PC-9 (cell line): Measurements from ENCODE around the gene THBD. TPM values are rescaled to one million over a fixed set of nuclear protein-coding genes. Genes with fewer than 3 reads are reported as not detected.
"Not testable (repeated sequence)": the region's sequence is repeated elsewhere in the genome, so short reads cannot be mapped to it uniquely, and the experiment has no call there.

Experiments
- BruUV-seq: library from RNA; stranded (reverse); fragments of 400-500 nt; replicated peaks from 2 replicates; lab custom pipeline; 2021; lab: Mats Ljungman, UMichigan
- CTCF ChIA-PET: fragments of 300-600 bp; sonication (Branson Sonifier 250); formaldehyde crosslinking; loops from one replicate; lab custom pipeline; 2022; ENCODE audit warnings: antibody characterized with exemption; lab: Charles Lee
- POLR2A ChIA-PET: fragments of 300-600 bp; sonication (Branson Sonifier 250); formaldehyde crosslinking; loops from one replicate; lab custom pipeline; 2022; ENCODE audit warnings: antibody characterized with exemption; ENCODE audit not compliant: unreplicated experiment; lab: Charles Lee
- DNase-seq, 2 experiments: peaks; one replicate each; pipeline versions ENCODE4 v3.0.0 to v3.0.0-alpha.2; 2015 to 2022; ENCODE audit warnings: mixed read lengths in 1 of 2
- H2AFZ ChIP-seq: fragments of 200-600 bp; sonication (generic); 2 replicates; pipeline ENCODE4 v1.8.1; 2017; ENCODE audit warnings: antibody characterized with exemption
- H3F3A ChIP-seq: fragments of 200-600 bp; sonication (generic); 2 replicates; pipeline ENCODE4 v1.8.1; 2017; ENCODE audit warnings: antibody characterized with exemption, mild to moderate bottlenecking, low read depth; ENCODE audit not compliant: insufficient read depth
- H3K27ac ChIP-seq: fragments of 200-600 bp; sonication (generic); 2 replicates; pipeline ENCODE4 v1.6.1; 2016; ENCODE audit warnings: mixed run types
- H3K27me3 ChIP-seq: fragments of 200-600 bp; sonication (generic); 2 replicates; pipeline ENCODE4 v1.6.1; 2016; ENCODE audit warnings: low read depth, mixed run types; ENCODE audit not compliant: insufficient read depth
- H3K36me3 ChIP-seq: fragments of 200-600 bp; sonication (generic); 2 replicates; pipeline ENCODE4 v1.6.1; 2016; ENCODE audit warnings: low read depth, mixed run types
- H3K4me1 ChIP-seq: fragments of 200-600 bp; sonication (generic); replicated peaks from 2 replicates; pipeline ENCODE4 v1.6.1; 2016; ENCODE audit warnings: mixed run types; ENCODE audit not compliant: insufficient read depth
- H3K4me2 ChIP-seq: fragments of 200-600 bp; sonication (generic); 2 replicates; pipeline ENCODE4 v1.6.1; 2017; ENCODE audit warnings: mixed run types
- H3K4me3 ChIP-seq: fragments of 200-600 bp; sonication (generic); 2 replicates; pipeline ENCODE4 v1.6.1; 2016; ENCODE audit warnings: mixed run types
- H3K79me2 ChIP-seq: fragments of 200-600 bp; sonication (generic); 2 replicates; pipeline ENCODE4 v1.6.1; 2017; ENCODE audit warnings: low read depth, mixed run types
- H3K9me2 ChIP-seq: fragments of 200-600 bp; sonication (generic); 2 replicates; pipeline ENCODE4 v1.8.1; 2017; ENCODE audit warnings: mild to moderate bottlenecking; ENCODE audit not compliant: insufficient read depth
- H3K9me3 ChIP-seq: fragments of 200-600 bp; sonication (generic); 2 replicates; pipeline ENCODE4 v1.8.1; 2016; ENCODE audit warnings: low read depth; ENCODE audit not compliant: insufficient read depth
- H4K20me1 ChIP-seq: fragments of 200-600 bp; sonication (generic); 2 replicates; pipeline ENCODE4 v1.8.1; 2017; ENCODE audit not compliant: insufficient read depth
- CTCF ChIP-seq: fragments of 200-600 bp; sonication (generic); conservative IDR thresholded peaks from 2 replicates; pipeline ENCODE4 v1.6.1; 2017; ENCODE audit warnings: mixed run types, antibody characterized with exemption, mild to moderate bottlenecking, moderate library complexity
- EZH2 ChIP-seq: fragments of 200-600 bp; sonication (generic); IDR thresholded peaks from 2 replicates; pipeline ENCODE4 v1.8.0; 2017; ENCODE audit warnings: antibody characterized with exemption, low read depth
- intact Hi-C: fragments of 100-400 bp; cut with micrococcal nuclease; formaldehyde crosslinking; loops from one replicate; pipeline ENCODE4 v1.10.0; 2022; ENCODE audit not compliant: unreplicated experiment
- total RNA-seq: library from RNA; stranded (reverse); gene quantifications from 2 replicates; pipeline ENCODE4 v1.2.3, GENCODE V29; 2021

The THBD gene
- total RNA-seq, 1 experiment from 2014 or later, result 1.7 TPM

- DNase-seq, result no peak
- Histone ChIP-seq H3K4me2 (no peak overlapping the region), H3K9me3 (no peaks in the 10 kb centered on the region), H3K27me3 (peaks cover 14% of the 10 kb centered on the region; the same call in 1 of the 2 replicates), H3K79me2 (no peaks in the 10 kb centered on the region), H3K27ac (no peak overlapping the region), H3F3A (no peaks in the 10 kb centered on the region), H4K20me1 (no peaks in the 10 kb centered on the region), H2AFZ (no peak overlapping the region), H3K4me3 (no peak overlapping the region), H3K4me1 (peaks cover 9% of the 10 kb centered on the region), H3K36me3 (no peaks in the 10 kb centered on the region), H3K9me2 (no peaks in the 10 kb centered on the region)
- intact Hi-C loops, result no loop called here
- ChIA-PET POLR2A (no interaction called here), CTCF (no interaction called here)
- BruUV-seq, result no TSS peak
- TF ChIP-seq EZH2 (no peak), CTCF (no peak)
Measured at GRCh38 chr20:23027721-23028120, 21.8 kb downstream of the THBD start.

GRCh38 chr20:23025503-23025902 lies 24.0 kb downstream of the THBD start:
- POLR2A ChIA-PET, DNase-seq, H4K20me1 ChIP-seq, CTCF ChIA-PET, H3K27ac ChIP-seq, H2AFZ ChIP-seq, H3K27me3 ChIP-seq, H3K4me2 ChIP-seq, H3K79me2 ChIP-seq, H3F3A ChIP-seq, H3K9me2 ChIP-seq, intact Hi-C loops, BruUV-seq, H3K36me3 ChIP-seq, H3K9me3 ChIP-seq, H3K4me3 ChIP-seq: not testable (repeated sequence)
- H3K4me1 ChIP-seq, result peaks cover 11% of the 10 kb centered on the region

GRCh38 chr20:23024701-23025100 lies 24.8 kb downstream of the THBD start:
- Histone ChIP-seq H3K9me3 (no peaks in the 10 kb centered on the region), H2AFZ (no peak overlapping the region), H3K9me2 (no peaks in the 10 kb centered on the region), H3K36me3 (no peaks in the 10 kb centered on the region), H3K4me2 (no peak overlapping the region), H3K27me3 (peaks cover 10% of the 10 kb centered on the region; the same call in 1 of the 2 replicates), H3K4me1 (peaks cover 11% of the 10 kb centered on the region), H3K27ac (no peak overlapping the region), H3F3A (no peaks in the 10 kb centered on the region), H4K20me1 (no peaks in the 10 kb centered on the region), H3K79me2 (no peaks in the 10 kb centered on the region), H3K4me3 (no peak overlapping the region)
- DNase-seq, result no peak
- ChIA-PET POLR2A (no interaction called here), CTCF (no interaction called here)
- intact Hi-C loops, result no loop called here
- BruUV-seq, result no TSS peak
- TF ChIP-seq EZH2, result no peak
- TF ChIP-seq CTCF, result no peak

- Histone ChIP-seq H3K9me2 (no peaks in the 10 kb centered on the region), H3K27ac (no peak overlapping the region), H3K4me2 (no peak overlapping the region), H3K4me1 (peaks cover 11% of the 10 kb centered on the region), H3K9me3 (no peaks in the 10 kb centered on the region), H3K27me3 (peaks cover 10% of the 10 kb centered on the region; the same call in 1 of the 2 replicates), H3K4me3 (no peak overlapping the region), H4K20me1 (no peaks in the 10 kb centered on the region), H2AFZ (no peak overlapping the region), H3F3A (no peaks in the 10 kb centered on the region), H3K79me2 (no peaks in the 10 kb centered on the region), H3K36me3 (no peaks in the 10 kb centered on the region)
- intact Hi-C loops, result no loop called here
- TF ChIP-seq CTCF (no peak), EZH2 (no peak)
- DNase-seq, result no peak
- POLR2A ChIA-PET, result no interaction called here
- BruUV-seq, result no TSS peak
- CTCF ChIA-PET, result no interaction called here
Measured at GRCh38 chr20:23023621-23024177, 25.8 kb downstream of the THBD start.
